ENCODE data around the gene TYRP1. TPM values are rescaled to one million over a fixed set of nuclear protein-coding genes. Genes with fewer than 3 reads are reported as not detected.
"Not testable (repeated sequence)": the region's sequence is repeated elsewhere in the genome, so short reads cannot be mapped to it uniquely, and the experiment has no call there.

Gene TYRP1
- total RNA-seq, 2 experiments from 2014 or later = not detected

GRCh38 chr9:12667892-12668291, 25.3 kb upstream of the TYRP1 start:
- no peaks in the 10 kb centered on the region for H3K79me2 ChIP-seq (ENCODE audit: insufficient read depth, low read depth, low read length)
- H3K9me2 ChIP-seq (ENCODE audit: insufficient read depth, low read length) = no peaks in the 10 kb centered on the region
- CTCF ChIA-PET (ENCODE audit: unreplicated experiment) = no interaction called here
- H4K20me1 ChIP-seq (ENCODE audit: insufficient read depth, low read length) = no peaks in the 10 kb centered on the region
- DNase-seq (ENCODE audit: low spot score) = no peak
- H3K4me3 ChIP-seq (ENCODE audit: low read depth, low read length, poor library complexity, severe bottlenecking) = no peak overlapping the region
- H3K36me3 ChIP-seq (ENCODE audit: insufficient read depth, low read length) = no peaks in the 10 kb centered on the region
- no TSS peak for BruUV-seq (replicated peaks)
- H3K9me3 ChIP-seq (ENCODE audit: low read length) = no peaks in the 10 kb centered on the region
- no peak for TF ChIP-seq EZH2phosphoT487 (IDR thresholded peaks at IDR 0.05; ENCODE audit: borderline replicate concordance, low read depth, low read length)
- TF ChIP-seq, protein P1, sequence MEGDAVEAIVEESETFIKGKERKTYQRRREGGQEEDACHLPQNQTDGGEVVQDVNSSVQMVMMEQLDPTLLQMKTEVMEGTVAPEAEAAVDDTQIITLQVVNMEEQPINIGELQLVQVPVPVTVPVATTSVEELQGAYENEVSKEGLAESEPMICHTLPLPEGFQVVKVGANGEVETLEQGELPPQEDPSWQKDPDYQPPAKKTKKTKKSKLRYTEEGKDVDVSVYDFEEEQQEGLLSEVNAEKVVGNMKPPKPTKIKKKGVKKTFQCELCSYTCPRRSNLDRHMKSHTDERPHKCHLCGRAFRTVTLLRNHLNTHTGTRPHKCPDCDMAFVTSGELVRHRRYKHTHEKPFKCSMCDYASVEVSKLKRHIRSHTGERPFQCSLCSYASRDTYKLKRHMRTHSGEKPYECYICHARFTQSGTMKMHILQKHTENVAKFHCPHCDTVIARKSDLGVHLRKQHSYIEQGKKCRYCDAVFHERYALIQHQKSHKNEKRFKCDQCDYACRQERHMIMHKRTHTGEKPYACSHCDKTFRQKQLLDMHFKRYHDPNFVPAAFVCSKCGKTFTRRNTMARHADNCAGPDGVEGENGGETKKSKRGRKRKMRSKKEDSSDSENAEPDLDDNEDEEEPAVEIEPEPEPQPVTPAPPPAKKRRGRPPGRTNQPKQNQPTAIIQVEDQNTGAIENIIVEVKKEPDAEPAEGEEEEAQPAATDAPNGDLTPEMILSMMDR (conservative IDR thresholded peaks at IDR 0.05; ENCODE audit: low read length) = no peak
- no peak overlapping the region for H3K4me2 ChIP-seq (ENCODE audit: low read length)
- no peaks in the 10 kb centered on the region for H3K4me1 ChIP-seq (ENCODE audit: insufficient read depth, low read length, poor library complexity, severe bottlenecking)
- POLR2A ChIA-PET = no interaction called here
- H2AFZ ChIP-seq (ENCODE audit: low read length) = no peak overlapping the region
- H3K27ac ChIP-seq (ENCODE audit: low read depth, low read length, poor library complexity, severe bottlenecking) = no peak overlapping the region
- intact Hi-C loops (cut with micrococcal nuclease; ENCODE audit: unreplicated experiment) = no loop called here

GRCh38 chr9:12670006-12670405, 23.2 kb upstream of the TYRP1 start:
- BruUV-seq (replicated peaks) = no TSS peak
- no peak for TF ChIP-seq EZH2phosphoT487 (IDR thresholded peaks at IDR 0.05; ENCODE audit: borderline replicate concordance, low read depth, low read length)
- TF ChIP-seq, protein P1 (conservative IDR thresholded peaks at IDR 0.05; ENCODE audit: low read length) = no peak
- H3K27ac ChIP-seq (ENCODE audit: low read depth, low read length, poor library complexity, severe bottlenecking) = no peak overlapping the region
- no peaks in the 10 kb centered on the region for H4K20me1 ChIP-seq (ENCODE audit: insufficient read depth, low read length)
- no peak for DNase-seq (ENCODE audit: low spot score)
- no peaks in the 10 kb centered on the region for H3K4me1 ChIP-seq (ENCODE audit: insufficient read depth, low read length, poor library complexity, severe bottlenecking)
- no peaks in the 10 kb centered on the region for H3K79me2 ChIP-seq (ENCODE audit: insufficient read depth, low read depth, low read length)
- ChIA-PET POLR2A (interaction anchor here (0.5 to 0.6 kb wide), 2 partner anchors 16 to 401 kb away, joined by 3 read pairs; no protein-coding TSS in a partner anchor), CTCF (ENCODE audit: unreplicated experiment) (no interaction called here)
- H3K9me3 ChIP-seq (ENCODE audit: low read length) = no peaks in the 10 kb centered on the region
- no peak overlapping the region for H2AFZ ChIP-seq (ENCODE audit: low read length)
- H3K36me3 ChIP-seq (ENCODE audit: insufficient read depth, low read length) = no peaks in the 10 kb centered on the region
- H3K4me3 ChIP-seq (ENCODE audit: low read depth, low read length, poor library complexity, severe bottlenecking) = no peak overlapping the region
- intact Hi-C loops (cut with micrococcal nuclease; ENCODE audit: unreplicated experiment) = no loop called here
- no peak overlapping the region for H3K4me2 ChIP-seq (ENCODE audit: low read length)
- H3K9me2 ChIP-seq (ENCODE audit: insufficient read depth, low read length) = no peaks in the 10 kb centered on the region

DNA sequence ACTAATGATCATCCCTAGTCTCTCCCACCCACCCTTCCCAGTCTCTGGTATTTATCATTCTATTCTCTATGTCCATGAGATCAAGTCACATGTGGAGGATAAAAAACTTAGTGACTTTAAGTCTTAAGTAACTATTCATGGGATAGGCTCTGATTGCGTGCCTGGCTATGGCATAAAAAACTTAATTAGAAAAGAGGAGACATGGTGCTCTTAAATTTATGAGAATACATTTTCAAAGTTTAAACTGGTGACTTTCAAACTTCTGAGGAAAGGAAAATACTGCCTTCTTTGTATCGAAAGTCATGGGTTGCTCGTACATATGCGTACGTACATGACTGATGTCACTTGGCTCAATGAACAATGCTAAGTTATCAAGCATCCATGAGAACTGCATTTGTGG, 18.2 kb upstream of the TYRP1 start:
- no peaks in the 10 kb centered on the region for H3K4me1 ChIP-seq (ENCODE audit: insufficient read depth, low read length, poor library complexity, severe bottlenecking)
- intact Hi-C loops (cut with micrococcal nuclease; ENCODE audit: unreplicated experiment) = no loop called here
- no peaks in the 10 kb centered on the region for H3K79me2 ChIP-seq (ENCODE audit: insufficient read depth, low read depth, low read length)
- no peaks in the 10 kb centered on the region for H3K9me2 ChIP-seq (ENCODE audit: insufficient read depth, low read length)
- CTCF ChIA-PET (ENCODE audit: unreplicated experiment) = no interaction called here
- H3K4me3 ChIP-seq (ENCODE audit: low read depth, low read length, poor library complexity, severe bottlenecking) = no peak overlapping the region
- no TSS peak for BruUV-seq (replicated peaks)
- no peak overlapping the region for H3K4me2 ChIP-seq (ENCODE audit: low read length)
- TF ChIP-seq, protein P1 (conservative IDR thresholded peaks at IDR 0.05; ENCODE audit: low read length) = no peak
- no peak for TF ChIP-seq EZH2phosphoT487 (IDR thresholded peaks at IDR 0.05; ENCODE audit: borderline replicate concordance, low read depth, low read length)
- H3K9me3 ChIP-seq (ENCODE audit: low read length) = no peaks in the 10 kb centered on the region
- no peak overlapping the region for H2AFZ ChIP-seq (ENCODE audit: low read length)
- no peaks in the 10 kb centered on the region for H3K36me3 ChIP-seq (ENCODE audit: insufficient read depth, low read length)
- H3K27ac ChIP-seq (ENCODE audit: low read depth, low read length, poor library complexity, severe bottlenecking) = no peak overlapping the region
- no peaks in the 10 kb centered on the region; the same call in 1 of the 2 replicates for H4K20me1 ChIP-seq (ENCODE audit: insufficient read depth, low read length)
- DNase-seq (ENCODE audit: low spot score) = no peak
- POLR2A ChIA-PET = no interaction called here

DNA sequence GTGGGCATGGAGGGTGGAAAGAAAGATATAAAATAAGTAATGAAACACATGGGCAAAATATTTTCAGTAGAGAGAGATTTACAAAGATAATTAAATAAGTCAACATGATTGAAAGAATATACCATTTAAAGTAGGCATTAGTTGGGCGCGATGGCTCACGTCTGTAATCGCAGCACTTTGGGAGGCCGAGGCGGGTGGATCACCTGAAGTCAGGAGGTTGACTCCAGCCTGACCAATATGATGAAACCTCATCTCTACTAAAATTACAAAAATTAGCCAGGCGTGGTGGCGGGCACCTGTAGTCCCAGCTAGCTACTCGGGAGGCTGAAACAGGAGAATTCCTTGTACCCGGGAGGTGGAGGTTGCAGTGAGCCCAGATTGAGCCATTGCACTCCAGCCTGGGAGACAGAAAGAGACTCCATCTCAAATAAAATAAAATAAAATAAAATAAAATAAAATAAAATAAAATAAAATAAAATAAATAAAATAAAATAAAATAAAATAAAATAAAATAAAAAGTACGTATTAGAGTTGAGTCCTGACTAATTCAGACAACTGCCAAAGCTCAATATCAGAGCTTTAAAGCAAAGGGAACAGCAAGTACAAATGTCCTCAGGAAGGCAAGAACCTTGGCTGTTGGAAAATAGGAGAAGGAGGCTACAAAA, 15.6 kb upstream of the TYRP1 start:
- BruUV-seq (replicated peaks); H3K4me3 ChIP-seq (ENCODE audit: low read depth, low read length, poor library complexity, severe bottlenecking); H2AFZ ChIP-seq (ENCODE audit: low read length); intact Hi-C loops (cut with micrococcal nuclease; ENCODE audit: unreplicated experiment); H3K9me2 ChIP-seq (ENCODE audit: insufficient read depth, low read length); H3K27ac ChIP-seq (ENCODE audit: low read depth, low read length, poor library complexity, severe bottlenecking); H3K4me1 ChIP-seq (ENCODE audit: insufficient read depth, low read length, poor library complexity, severe bottlenecking); H3K79me2 ChIP-seq (ENCODE audit: insufficient read depth, low read depth, low read length); H4K20me1 ChIP-seq (ENCODE audit: insufficient read depth, low read length); H3K36me3 ChIP-seq (ENCODE audit: insufficient read depth, low read length); H3K4me2 ChIP-seq (ENCODE audit: low read length); DNase-seq (ENCODE audit: low spot score); CTCF ChIA-PET (ENCODE audit: unreplicated experiment); POLR2A ChIA-PET; H3K9me3 ChIP-seq (ENCODE audit: low read length): not testable (repeated sequence)
